ENCODE data around the gene SHOC1.

- no peak for TF ChIP-seq CTCF (conservative IDR thresholded peaks at IDR 0.05 in 1 of 2, IDR thresholded peaks at IDR 0.05 in 1 of 2; ENCODE audit: low read depth in 1 of 2, low read length in 2 of 2)
- no peak for TF ChIP-seq EZH2 (IDR thresholded peaks at IDR 0.05; ENCODE audit: low read length, missing control alignments)
Observed at GRCh38 chr9:111752455-111752854, 42.3 kb downstream of the SHOC1 start.
